ENCODE measurements around the gene RIN2. TPM values are rescaled to one million over a fixed set of nuclear protein-coding genes. Genes with fewer than 3 reads are reported as not detected.

Gene RIN2
- total RNA-seq, 1 experiment from 2014 or later = 1.5 TPM

GRCh38 chr20:19785983-19786285, 27.9 kb downstream of the RIN2 start:
- H3K36me3 ChIP-seq (ENCODE audit: control insufficient read depth in 1 of 2, insufficient read depth in 2 of 2, low read length in 2 of 2) = no peaks in the 10 kb centered on the region
- TF ChIP-seq RAD21 (IDR thresholded peaks at IDR 0.05; ENCODE audit: low read depth) = no peak
- no peak for TF ChIP-seq FOSL1 (IDR thresholded peaks at IDR 0.05; ENCODE audit: low read depth)
- TF ChIP-seq CBX3 (IDR thresholded peaks at IDR 0.05; ENCODE audit: low read depth) = no peak
- no peak for TF ChIP-seq SRF (IDR thresholded peaks at IDR 0.05; ENCODE audit: low read depth)
- no peak for TF ChIP-seq ZNF274 (IDR thresholded peaks at IDR 0.05; ENCODE audit: low read depth, low read length)
- TF ChIP-seq ATF3 (IDR thresholded peaks at IDR 0.05) = no peak
- no peak for TF ChIP-seq POLR2A (IDR thresholded peaks at IDR 0.05; ENCODE audit: borderline replicate concordance, extremely low read depth, insufficient read depth, insufficient read length)
- TF ChIP-seq POLR2AphosphoS5 (IDR thresholded peaks at IDR 0.05; ENCODE audit: low read depth, low read length) = no peak
- TF ChIP-seq ELF1 (IDR thresholded peaks at IDR 0.05; ENCODE audit: borderline replicate concordance, low read depth) = no peak
- TF ChIP-seq ZFX (IDR thresholded peaks at IDR 0.05) = no peak
- TF ChIP-seq SIN3A (IDR thresholded peaks at IDR 0.05; ENCODE audit: low read depth) = no peak
- no peak for TF ChIP-seq EZH2 (IDR thresholded peaks at IDR 0.05)
- TF ChIP-seq CEBPB (IDR thresholded peaks at IDR 0.05; ENCODE audit: low read depth) = no peak
- TF ChIP-seq YY1 (IDR thresholded peaks at IDR 0.05; ENCODE audit: extremely low read depth, insufficient replicate concordance, low read depth, low read length) = no peak
- no peaks in the 10 kb centered on the region for H3K27me3 ChIP-seq (ENCODE audit: insufficient read depth, low read length)
- H3K9me2 ChIP-seq (ENCODE audit: insufficient read depth) = no peaks in the 10 kb centered on the region
- peak overlapping the region; percentile 39 for H2AFZ ChIP-seq (ENCODE audit: low read depth, low read length, poor library complexity, severe bottlenecking)
- no peak for DNase-seq (ENCODE audit: low read depth, low spot score)
- ChIA-PET CTCF (interaction anchor here (1.2 to 1.3 kb wide), 2 partner anchors 16 to 207 kb away, joined by 3 to 5 read pairs; no protein-coding TSS in a partner anchor), POLR2A (no interaction called here), RAD21 (ENCODE audit: low non-redundant PET in 1 of 2, low total read pairs in 2 of 2, uncharacterized antibody in 2 of 2, unreplicated experiment in 2 of 2) (no interaction called here)
- H3K4me1 ChIP-seq (ENCODE audit: control insufficient read depth in 1 of 2, insufficient read depth in 2 of 2, low read length in 2 of 2) = peaks cover 11 to 17% of the 10 kb centered on the region in 2 experiments
- no peak overlapping the region for H3K27ac ChIP-seq (ENCODE audit: low read depth, low read length)
- no peaks in the 10 kb centered on the region for H3K9me3 ChIP-seq (ENCODE audit: control insufficient read depth in 1 of 2, insufficient read depth in 1 of 2, low read depth in 1 of 2, low read length in 2 of 2)
- no peak for ATAC-seq
- intact Hi-C loops (cut with micrococcal nuclease) = loop anchor here (1.0 to 10.0 kb wide), 5 partner anchors 99 to 779 kb away; partner anchors contain the start of gene NAA20
- no peaks in the 10 kb centered on the region for H4K20me1 ChIP-seq (ENCODE audit: insufficient read depth)
- H3K4me3 ChIP-seq (replicated peaks in 1 of 2; ENCODE audit: low read depth in 1 of 2, low read length in 2 of 2) = no peak overlapping the region
- H3K9ac ChIP-seq (ENCODE audit: low read length) = no peak overlapping the region
- no TSS peak for BruUV-seq (replicated peaks)
- no peaks in the 10 kb centered on the region for H3K79me2 ChIP-seq (ENCODE audit: insufficient read depth, low read length)
- no peak overlapping the region for H3K4me2 ChIP-seq (ENCODE audit: low read length)

Measured in HCT116 (cell line).